C4-2B (cell line): ENCODE results near the gene PSD4.

Source experiments
- H3K27ac ChIP-seq: fragments of 450-650 bp; 2 replicates; pipeline ENCODE4 v1.5.1; 2017
- CTCF ChIP-seq: fragments of 450-650 bp; conservative IDR thresholded peaks from 2 replicates; pipeline ENCODE4 v1.5.1; 2017; ENCODE audit warnings: mild to moderate bottlenecking
- ZFX ChIP-seq: fragments of 450-650 bp; IDR thresholded peaks from 2 replicates; pipeline ENCODE4 v1.6.1; 2017

PSD4 gene

GRCh38 chr2:113173542-113174375 is at the start of gene PSD4:
PSD4 (plus strand) TSS chr2:113173971; CDS start chr2:113182457, 8,486 bp downstream.
- H3K27ac ChIP-seq: no peak within 1 kb of the TSS
- TF ChIP-seq CTCF: no peak
- TF ChIP-seq ZFX: no peak

GRCh38 chr2:113124181-113124961 is 49.4 kb upstream of the PSD4 start:
- TF ChIP-seq ZFX: no peak
- TF ChIP-seq CTCF: no peak
- no peak overlapping the region for H3K27ac ChIP-seq

- no peak for TF ChIP-seq ZFX
- TF ChIP-seq CTCF: no peak
- H3K27ac ChIP-seq: no peak overlapping the region
Measured at GRCh38 chr2:113124984-113125855, 48.6 kb upstream of the PSD4 start.

- no peak for TF ChIP-seq ZFX
- TF ChIP-seq CTCF: no peak
Measured at GRCh38 chr2:113126845-113127645, 46.7 kb upstream of the PSD4 start, which contains the start of gene IL1RN. IL1RN (plus strand) TSS chr2:113127598; CDS start chr2:113127625, 27 bp downstream.

GRCh38 chr2:113127646-113128570 is 45.9 kb upstream of the PSD4 start:
- TF ChIP-seq ZFX (no peak), CTCF (no peak)

More at GRCh38 chr2:113126845-113127645, 46.7 kb upstream of the PSD4 start, which contains the start of gene IL1RN:
- no peak within 1 kb of the TSS for H3K27ac ChIP-seq

More at GRCh38 chr2:113127646-113128570, 45.9 kb upstream of the PSD4 start:
- H3K27ac ChIP-seq: no peak overlapping the region
